HFF-Myc (cell line): ENCODE data around the gene KIAA1671.

Experiments
- DNase-seq: peaks from one replicate; pipeline ENCODE4 v3.0.0-alpha.2; 2011; ENCODE audit warnings: low read depth; ENCODE audit errors: extremely low read depth
- H3K4me3 ChIP-seq: replicated peaks from 2 replicates; pipeline ENCODE4 v1.5.1; 2011; ENCODE audit warnings: low read depth, mild to moderate bottlenecking, control low read depth, low read length
- TF ChIP-seq, protein P1 (sequence below): IDR thresholded peaks from 2 replicates; pipeline ENCODE4 v1.5.1; 2012; ENCODE audit warnings: mild to moderate bottlenecking, low read depth, low read length, control low read depth; ENCODE audit errors: missing control alignments

Gene KIAA1671

GRCh38 chr22:25186140-25186539 lies 233.6 kb downstream of the KIAA1671 start:
- TF ChIP-seq, protein P1, sequence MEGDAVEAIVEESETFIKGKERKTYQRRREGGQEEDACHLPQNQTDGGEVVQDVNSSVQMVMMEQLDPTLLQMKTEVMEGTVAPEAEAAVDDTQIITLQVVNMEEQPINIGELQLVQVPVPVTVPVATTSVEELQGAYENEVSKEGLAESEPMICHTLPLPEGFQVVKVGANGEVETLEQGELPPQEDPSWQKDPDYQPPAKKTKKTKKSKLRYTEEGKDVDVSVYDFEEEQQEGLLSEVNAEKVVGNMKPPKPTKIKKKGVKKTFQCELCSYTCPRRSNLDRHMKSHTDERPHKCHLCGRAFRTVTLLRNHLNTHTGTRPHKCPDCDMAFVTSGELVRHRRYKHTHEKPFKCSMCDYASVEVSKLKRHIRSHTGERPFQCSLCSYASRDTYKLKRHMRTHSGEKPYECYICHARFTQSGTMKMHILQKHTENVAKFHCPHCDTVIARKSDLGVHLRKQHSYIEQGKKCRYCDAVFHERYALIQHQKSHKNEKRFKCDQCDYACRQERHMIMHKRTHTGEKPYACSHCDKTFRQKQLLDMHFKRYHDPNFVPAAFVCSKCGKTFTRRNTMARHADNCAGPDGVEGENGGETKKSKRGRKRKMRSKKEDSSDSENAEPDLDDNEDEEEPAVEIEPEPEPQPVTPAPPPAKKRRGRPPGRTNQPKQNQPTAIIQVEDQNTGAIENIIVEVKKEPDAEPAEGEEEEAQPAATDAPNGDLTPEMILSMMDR: no peak
- no peak overlapping the region for H3K4me3 ChIP-seq
- DNase-seq: no peak

DNA sequence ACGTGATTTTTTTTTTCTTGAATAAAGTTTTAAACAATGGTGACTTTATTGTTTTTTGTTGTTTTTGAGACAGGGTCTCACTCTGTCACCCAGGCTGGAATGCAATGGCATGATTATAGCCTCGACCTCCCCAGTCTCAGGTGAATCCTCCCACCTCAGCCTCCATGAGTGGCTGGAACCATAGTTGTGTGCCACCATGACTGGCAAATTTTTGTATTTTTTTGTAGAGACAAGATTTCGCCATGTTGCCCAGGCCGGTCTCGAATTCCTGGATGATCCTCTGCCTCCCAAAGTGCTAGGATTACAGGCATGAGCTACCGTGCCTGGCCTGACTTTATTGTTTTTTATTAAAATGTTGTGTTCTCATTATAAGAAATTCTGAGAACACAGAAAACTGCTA lies 235.0 kb downstream of the KIAA1671 start:
- H3K4me3 ChIP-seq: no peak overlapping the region
- no peak for DNase-seq
- TF ChIP-seq, protein P1: no peak

- TF ChIP-seq, protein P1: no peak
- H3K4me3 ChIP-seq: no peak overlapping the region
- DNase-seq: no peak
Observed at GRCh38 chr22:25192406-25192805, 239.9 kb downstream of the KIAA1671 start.

GRCh38 chr22:25193130-25193529 lies 240.6 kb downstream of the KIAA1671 start:
- TF ChIP-seq, protein P1: no peak
- no peak for DNase-seq
- no peak overlapping the region for H3K4me3 ChIP-seq

DNA sequence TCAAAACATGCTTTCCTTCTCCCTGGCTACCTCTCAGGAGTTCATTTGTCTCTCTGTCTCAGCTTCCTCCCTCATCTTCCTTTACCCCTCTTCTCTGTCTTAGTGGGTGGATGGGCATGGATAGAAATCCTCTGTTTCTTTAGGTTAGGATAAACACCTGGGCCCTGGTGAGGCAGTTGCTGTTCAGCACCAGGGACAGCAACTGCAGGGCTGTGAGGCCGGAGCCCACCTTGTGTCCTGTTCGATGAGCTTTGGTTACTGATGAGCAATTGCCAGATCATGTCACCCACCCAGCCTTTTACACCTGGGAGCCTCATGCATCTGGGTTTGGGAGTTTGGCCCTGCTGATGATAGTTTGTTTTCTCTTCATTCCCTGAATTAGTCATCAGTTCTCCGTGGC lies 241.0 kb downstream of the KIAA1671 start:
- no peak overlapping the region for H3K4me3 ChIP-seq
- DNase-seq: no peak
- TF ChIP-seq, protein P1: no peak

DNA sequence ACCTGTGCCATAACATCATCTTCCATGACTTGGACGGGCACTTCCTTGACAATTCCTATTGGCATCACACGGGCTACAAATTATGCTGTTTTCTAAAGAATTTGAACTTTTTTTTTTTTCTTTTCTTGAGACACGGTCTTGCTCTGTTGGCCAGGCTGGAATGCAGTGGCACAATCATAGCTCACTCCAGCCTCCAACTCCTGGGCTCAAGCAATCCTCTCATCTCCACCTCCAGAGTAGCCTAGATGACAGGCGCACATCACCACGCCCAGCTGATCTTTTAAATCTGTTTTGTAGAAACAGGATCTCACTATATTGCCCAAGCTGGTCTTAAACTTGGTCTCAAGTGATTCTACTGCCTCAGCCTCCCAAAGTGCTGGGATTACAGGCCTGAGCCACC lies 243.8 kb downstream of the KIAA1671 start:
- TF ChIP-seq, protein P1: no peak
- no peak overlapping the region for H3K4me3 ChIP-seq
- no peak for DNase-seq

GRCh38 chr22:25197340-25197739 lies 244.8 kb downstream of the KIAA1671 start:
- no peak for DNase-seq

More at GRCh38 chr22:25197340-25197739, 244.8 kb downstream of the KIAA1671 start:
- H3K4me3 ChIP-seq: no peak overlapping the region
- TF ChIP-seq, protein P1: no peak
